Neural progenitor cell (in vitro differentiated cells): ENCODE results near the gene CNTNAP2.

Experiments
- EZH2 ChIP-seq: fragments of 200-600 bp; sonication (generic); IDR thresholded peaks from 2 replicates; pipeline ENCODE4 v1.6.1; 2017; ENCODE audit warnings: antibody characterized with exemption, mild to moderate bottlenecking, moderate library complexity
- TF ChIP-seq, protein P1 (sequence below): fragments of 200-600 bp; sonication (generic); IDR thresholded peaks from 2 replicates; pipeline ENCODE4 v1.5.1; 2017; ENCODE audit warnings: antibody characterized with exemption, mild to moderate bottlenecking

DNA sequence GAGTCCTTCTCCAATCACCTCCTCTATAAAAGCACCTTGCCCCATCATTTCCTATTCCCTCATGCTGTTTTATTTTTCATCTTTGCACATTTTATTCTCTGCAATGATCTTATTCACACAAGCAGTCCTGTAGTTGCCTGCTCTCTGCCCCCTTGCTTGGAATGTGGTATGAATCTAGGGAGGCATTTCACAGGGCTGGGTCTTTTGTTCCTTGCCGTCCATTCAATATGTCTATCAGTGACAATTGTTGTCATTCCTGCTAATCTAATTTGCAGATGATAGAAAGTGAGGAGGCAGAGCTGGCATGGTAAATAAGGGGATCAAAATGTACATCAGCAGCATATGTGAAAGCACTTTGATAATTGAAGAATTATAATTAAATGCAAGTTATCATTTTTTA, 2227.8 kb downstream of the CNTNAP2 start:
- TF ChIP-seq, protein P1, sequence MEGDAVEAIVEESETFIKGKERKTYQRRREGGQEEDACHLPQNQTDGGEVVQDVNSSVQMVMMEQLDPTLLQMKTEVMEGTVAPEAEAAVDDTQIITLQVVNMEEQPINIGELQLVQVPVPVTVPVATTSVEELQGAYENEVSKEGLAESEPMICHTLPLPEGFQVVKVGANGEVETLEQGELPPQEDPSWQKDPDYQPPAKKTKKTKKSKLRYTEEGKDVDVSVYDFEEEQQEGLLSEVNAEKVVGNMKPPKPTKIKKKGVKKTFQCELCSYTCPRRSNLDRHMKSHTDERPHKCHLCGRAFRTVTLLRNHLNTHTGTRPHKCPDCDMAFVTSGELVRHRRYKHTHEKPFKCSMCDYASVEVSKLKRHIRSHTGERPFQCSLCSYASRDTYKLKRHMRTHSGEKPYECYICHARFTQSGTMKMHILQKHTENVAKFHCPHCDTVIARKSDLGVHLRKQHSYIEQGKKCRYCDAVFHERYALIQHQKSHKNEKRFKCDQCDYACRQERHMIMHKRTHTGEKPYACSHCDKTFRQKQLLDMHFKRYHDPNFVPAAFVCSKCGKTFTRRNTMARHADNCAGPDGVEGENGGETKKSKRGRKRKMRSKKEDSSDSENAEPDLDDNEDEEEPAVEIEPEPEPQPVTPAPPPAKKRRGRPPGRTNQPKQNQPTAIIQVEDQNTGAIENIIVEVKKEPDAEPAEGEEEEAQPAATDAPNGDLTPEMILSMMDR, result no peak
- no peak for TF ChIP-seq EZH2
